HUES48 (cell line): ENCODE measurements around the gene LRRC74A.
"Not testable (repeated sequence)": the region's sequence is repeated elsewhere in the genome, so short reads cannot be mapped to it uniquely, and the experiment has no call there.

Source experiments
- H3K27ac ChIP-seq: one replicate; pipeline ENCODE4 v1.7.0; 2013; ENCODE audit warnings: low read depth, low read length, inconsistent platforms
- H3K27me3 ChIP-seq: 2 replicates; pipeline ENCODE4 v1.6.1; 2013; ENCODE audit warnings: mild to moderate bottlenecking, low read length; ENCODE audit not compliant: control insufficient read depth, insufficient read depth
- H3K36me3 ChIP-seq: 2 replicates; pipeline ENCODE4 v1.6.1; 2013; ENCODE audit warnings: low read length; ENCODE audit not compliant: control insufficient read depth, insufficient read depth
- H3K4me1 ChIP-seq: 2 replicates; pipeline ENCODE4 v1.6.1; 2013; ENCODE audit warnings: mild to moderate bottlenecking, low read length; ENCODE audit not compliant: control insufficient read depth, insufficient read depth
- H3K4me3 ChIP-seq: 2 replicates; pipeline ENCODE4 v1.5.1; 2013; ENCODE audit warnings: mild to moderate bottlenecking, low read depth, low read length
- H3K9ac ChIP-seq: 2 replicates; pipeline ENCODE4 v1.6.1; 2013; ENCODE audit warnings: mild to moderate bottlenecking, low read depth, low read length, moderate library complexity
- H3K9me3 ChIP-seq: 2 replicates; pipeline ENCODE4 v1.6.1; 2013; ENCODE audit warnings: low read length; ENCODE audit not compliant: control insufficient read depth, insufficient read depth

LRRC74A gene

DNA sequence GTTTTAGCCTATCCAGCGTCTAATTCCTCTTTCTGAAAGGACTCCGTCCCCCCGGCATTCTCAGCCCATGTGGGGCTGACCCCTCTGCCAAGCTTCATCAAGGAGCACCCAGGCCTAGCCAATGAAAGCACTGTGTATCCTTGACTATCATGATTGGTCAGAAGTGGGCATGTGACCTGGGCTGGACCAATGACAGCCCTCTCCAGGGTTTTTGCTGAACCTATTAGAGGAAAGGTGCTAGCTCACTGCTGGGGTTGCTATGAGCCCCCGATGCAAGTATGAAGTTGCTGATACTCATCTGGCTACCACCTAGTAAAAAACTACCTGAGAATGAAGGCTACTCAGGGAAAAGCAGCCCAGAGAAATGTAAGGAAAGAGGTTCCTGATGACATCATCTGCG lies 68.1 kb downstream of the LRRC74A start:
- Histone ChIP-seq H3K27me3 (no peaks in the 10 kb centered on the region), H3K9me3 (peaks cover 3% of the 10 kb centered on the region; the same call in 1 of the 2 replicates), H3K27ac (no peak overlapping the region), H3K4me3 (no peak overlapping the region), H3K36me3 (no peaks in the 10 kb centered on the region), H3K4me1 (no peaks in the 10 kb centered on the region), H3K9ac (no peak overlapping the region)

DNA sequence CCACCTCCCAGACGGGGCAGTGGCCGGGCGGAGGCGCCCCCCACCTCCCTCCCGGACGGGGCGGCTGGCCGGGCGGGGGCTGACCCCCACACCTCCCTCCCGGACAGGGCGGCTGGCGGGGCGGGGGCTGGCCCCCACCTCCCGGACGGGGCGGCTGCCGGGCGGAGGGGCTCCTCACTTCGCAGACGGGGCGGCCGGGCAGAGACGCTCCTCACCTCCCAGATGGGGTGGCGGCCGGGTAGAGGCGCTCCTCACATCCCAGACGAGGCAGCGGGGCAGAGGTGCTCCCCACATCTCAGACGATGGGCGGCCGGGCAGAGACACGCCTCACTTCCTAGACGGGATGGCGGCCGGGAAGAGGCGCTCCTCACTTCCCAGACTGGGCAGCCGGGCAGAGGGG lies 71.8 kb downstream of the LRRC74A start:
- H3K4me1 ChIP-seq, H3K9me3 ChIP-seq, H3K27ac ChIP-seq, H3K27me3 ChIP-seq, H3K36me3 ChIP-seq, H3K9ac ChIP-seq, H3K4me3 ChIP-seq: not testable (repeated sequence)

GRCh38 chr14:76900682-76901081 lies 74.5 kb downstream of the LRRC74A start:
- Histone ChIP-seq H3K36me3 (no peaks in the 10 kb centered on the region), H3K4me1 (peaks cover 7% of the 10 kb centered on the region; the same call in 1 of the 2 replicates), H3K9me3 (peaks cover 6% of the 10 kb centered on the region; the same call in 1 of the 2 replicates), H3K27me3 (no peaks in the 10 kb centered on the region), H3K4me3 (no peak overlapping the region), H3K9ac (no peak overlapping the region), H3K27ac (no peak overlapping the region)

- H3K9me3 ChIP-seq, result peaks cover 6% of the 10 kb centered on the region; the same call in 1 of the 2 replicates
- H3K27me3 ChIP-seq, result no peaks in the 10 kb centered on the region
- H3K4me3 ChIP-seq, result no peak overlapping the region
- no peak overlapping the region for H3K27ac ChIP-seq
- no peak overlapping the region for H3K9ac ChIP-seq
- H3K36me3 ChIP-seq, result no peaks in the 10 kb centered on the region
- peaks cover 7% of the 10 kb centered on the region; the same call in 1 of the 2 replicates for H3K4me1 ChIP-seq
These were observed 75.2 kb downstream of the LRRC74A start for GRCh38 chr14:76901171-76902055.

DNA sequence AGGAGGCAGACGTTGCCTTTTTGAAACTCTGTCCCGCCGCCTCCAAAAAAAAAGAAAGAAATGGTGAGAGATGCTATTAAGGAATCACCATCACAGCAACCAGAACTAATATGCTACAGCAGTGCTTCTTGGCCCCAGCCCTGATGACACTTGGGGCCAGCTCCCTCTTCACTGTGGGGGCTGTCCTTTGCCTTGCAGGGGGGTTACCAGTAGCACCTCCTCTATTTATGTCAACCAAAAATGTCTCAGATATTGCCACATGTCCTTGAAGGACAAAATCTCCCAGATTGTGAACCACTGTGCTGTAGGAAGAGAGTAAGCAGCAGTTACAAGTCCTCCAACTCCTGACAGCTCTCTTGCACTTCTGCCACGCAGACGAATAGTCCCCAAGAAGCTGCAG lies 76.4 kb downstream of the LRRC74A start:
- H3K9me3 ChIP-seq, result peaks cover 6% of the 10 kb centered on the region; the same call in 1 of the 2 replicates
- H3K9ac ChIP-seq, result no peak overlapping the region
- no peaks in the 10 kb centered on the region for H3K27me3 ChIP-seq
- no peak overlapping the region for H3K27ac ChIP-seq
- no peak overlapping the region for H3K4me3 ChIP-seq
- H3K4me1 ChIP-seq, result peaks cover 7% of the 10 kb centered on the region; the same call in 1 of the 2 replicates
- no peaks in the 10 kb centered on the region for H3K36me3 ChIP-seq

DNA sequence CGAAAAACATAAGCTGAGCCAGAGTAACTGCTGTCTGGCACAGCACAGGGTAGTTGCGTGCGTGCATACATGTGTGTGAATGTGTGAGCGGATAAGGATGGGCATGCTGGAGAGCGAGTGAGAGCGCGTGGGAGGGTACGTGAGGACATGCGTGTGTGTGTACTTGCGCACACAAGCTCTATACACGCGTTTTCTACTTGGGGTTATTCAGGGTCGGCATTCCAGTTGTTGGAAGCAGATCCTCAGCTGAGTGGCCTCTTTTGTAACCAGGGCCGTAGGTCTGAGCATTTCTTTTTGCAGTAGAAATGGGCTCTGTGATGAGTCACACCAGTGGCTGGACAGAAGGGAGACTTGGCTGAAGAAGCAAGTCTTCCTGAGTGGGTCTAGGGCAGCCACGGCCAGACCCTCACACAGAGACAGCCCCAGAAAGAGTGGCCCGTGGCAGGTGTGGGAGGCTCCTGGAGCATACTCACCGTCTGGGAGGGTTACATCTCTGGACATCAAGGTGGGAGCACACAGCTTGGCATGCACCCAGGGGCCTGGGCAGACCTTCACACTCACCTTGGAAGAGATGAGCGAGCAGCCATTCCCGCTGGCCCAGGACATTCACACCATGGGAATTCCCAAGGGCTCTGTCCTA lies 78.0 kb downstream of the LRRC74A start:
- no peak overlapping the region for H3K9ac ChIP-seq
- peaks cover 7% of the 10 kb centered on the region; the same call in 1 of the 2 replicates for H3K4me1 ChIP-seq
- H3K27ac ChIP-seq, result peak overlapping the region; percentile 39

GRCh38 chr14:76904740-76905569 lies 78.7 kb downstream of the LRRC74A start:
- H3K36me3 ChIP-seq, result no peaks in the 10 kb centered on the region
- H3K9me3 ChIP-seq, result no peaks in the 10 kb centered on the region
- H3K4me3 ChIP-seq, result no peak overlapping the region
- peaks cover 7% of the 10 kb centered on the region; the same call in 1 of the 2 replicates for H3K4me1 ChIP-seq
- no peaks in the 10 kb centered on the region for H3K27me3 ChIP-seq
- no peak overlapping the region for H3K9ac ChIP-seq
- H3K27ac ChIP-seq, result peak overlapping the region; percentile 39

More for the DNA sequence above, 78.0 kb downstream of the LRRC74A start:
- no peak overlapping the region for H3K4me3 ChIP-seq
- H3K9me3 ChIP-seq, result peaks cover 4% of the 10 kb centered on the region; the same call in 1 of the 2 replicates
- no peaks in the 10 kb centered on the region for H3K36me3 ChIP-seq
- no peaks in the 10 kb centered on the region for H3K27me3 ChIP-seq

- peaks cover 9% of the 10 kb centered on the region for H3K4me1 ChIP-seq
- no peaks in the 10 kb centered on the region for H3K27me3 ChIP-seq
- H3K9me3 ChIP-seq, result no peaks in the 10 kb centered on the region
- H3K36me3 ChIP-seq, result no peaks in the 10 kb centered on the region
- no peak overlapping the region for H3K27ac ChIP-seq
- H3K4me3 ChIP-seq, result no peak overlapping the region
- no peak overlapping the region for H3K9ac ChIP-seq
These were observed 82.6 kb downstream of the LRRC74A start for GRCh38 chr14:76908834-76909233.

- Histone ChIP-seq H3K9ac (no peak overlapping the region), H3K27ac (no peak overlapping the region), H3K27me3 (no peaks in the 10 kb centered on the region), H3K36me3 (no peaks in the 10 kb centered on the region), H3K4me3 (no peak overlapping the region), H3K9me3 (no peaks in the 10 kb centered on the region), H3K4me1 (peaks cover 9% of the 10 kb centered on the region)
These were observed 83.1 kb downstream of the LRRC74A start for GRCh38 chr14:76909266-76909665.

GRCh38 chr14:76910371-76910890 lies 84.2 kb downstream of the LRRC74A start:
- Histone ChIP-seq H3K4me1 (peaks cover 3% of the 10 kb centered on the region), H3K27me3 (no peaks in the 10 kb centered on the region), H3K36me3 (no peaks in the 10 kb centered on the region), H3K27ac (no peak overlapping the region), H3K9me3 (no peaks in the 10 kb centered on the region), H3K4me3 (no peak overlapping the region), H3K9ac (no peak overlapping the region)
